Heart left ventricle (tissue), 13 donors: Measurements from ENCODE around the gene DOCK1.

Experiments
- POLR2A ChIP-seq, 2 donors: fragments of 450-650 bp; IDR thresholded peaks; one replicate each; pipeline ENCODE4 v1.6.1; 2017; ENCODE audit warnings: antibody characterized with exemption in 2 of 2, mild to moderate bottlenecking in 2 of 2, moderate library complexity in 2 of 2
- TF ChIP-seq, protein P1 (sequence below), 12 donors: fragments of 200-600 bp; sonication (generic) in 4 of 12; IDR thresholded peaks; one replicate each; pipeline versions ENCODE4 v1.5.0 to v1.8.0; 2018 to 2022; ENCODE audit warnings: antibody characterized with exemption in 12 of 12, mild to moderate bottlenecking in 5 of 12
- donor health status: ischemic (EF 13 %, LVEDD 7.1; RV severe dilation, severe dysfunction).
- donor health status: DM: no; HTN: yes; CAD: no.
- donor health status: DM: no; HTN: no; CAD: no.
- donor health status: ischemic (EF 25% LVEDD 6.9; RV normal size, moderate dysfunction).
- donor health status: ischemic (EF 25% LVEDD 5.7; RV mildly dilated, moderate dysfunction).
- donor health status: ischemic (EF 35%, LVEDD 5.7; RV mildly dilated, moderate dysfunction).
- donor health status: nonischemic (EF 11% LVEDD 7.7; RV severe dilation, severe dysfunction).
- donor health status: DM: yes; HTN: yes; CAD: no.
- donor health status: PGD.
- donor health status: ischemic (EF 29% LVEDD 5.4; RV normal size, mild dysfunction).
- donor health status: nonischemic (EF 23%, LVEDD 6.1; RV moderate dilation, normal function).

DNA sequence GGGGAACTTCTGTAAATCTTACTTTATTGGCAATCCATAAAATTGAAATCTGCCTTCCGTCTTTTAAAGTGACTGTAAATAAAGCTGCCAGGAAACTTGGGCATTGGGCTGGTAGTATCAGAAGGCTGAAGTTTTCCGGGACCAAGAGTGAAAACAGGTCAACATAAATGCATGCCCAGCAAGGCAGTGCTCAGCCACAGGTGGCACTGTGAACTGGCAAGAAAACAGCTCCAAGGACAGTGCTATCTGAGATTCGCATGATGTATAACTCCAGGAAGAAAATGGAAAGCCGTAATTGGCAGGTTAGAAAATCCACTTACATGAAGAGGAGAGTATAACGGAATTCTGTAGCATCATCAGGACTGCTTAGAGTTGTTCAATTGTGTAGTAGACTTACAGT is 293.1 kb downstream of the DOCK1 start:
- TF ChIP-seq POLR2A (IDR thresholded peaks at IDR 0.05), result no peak
- TF ChIP-seq, protein P1, sequence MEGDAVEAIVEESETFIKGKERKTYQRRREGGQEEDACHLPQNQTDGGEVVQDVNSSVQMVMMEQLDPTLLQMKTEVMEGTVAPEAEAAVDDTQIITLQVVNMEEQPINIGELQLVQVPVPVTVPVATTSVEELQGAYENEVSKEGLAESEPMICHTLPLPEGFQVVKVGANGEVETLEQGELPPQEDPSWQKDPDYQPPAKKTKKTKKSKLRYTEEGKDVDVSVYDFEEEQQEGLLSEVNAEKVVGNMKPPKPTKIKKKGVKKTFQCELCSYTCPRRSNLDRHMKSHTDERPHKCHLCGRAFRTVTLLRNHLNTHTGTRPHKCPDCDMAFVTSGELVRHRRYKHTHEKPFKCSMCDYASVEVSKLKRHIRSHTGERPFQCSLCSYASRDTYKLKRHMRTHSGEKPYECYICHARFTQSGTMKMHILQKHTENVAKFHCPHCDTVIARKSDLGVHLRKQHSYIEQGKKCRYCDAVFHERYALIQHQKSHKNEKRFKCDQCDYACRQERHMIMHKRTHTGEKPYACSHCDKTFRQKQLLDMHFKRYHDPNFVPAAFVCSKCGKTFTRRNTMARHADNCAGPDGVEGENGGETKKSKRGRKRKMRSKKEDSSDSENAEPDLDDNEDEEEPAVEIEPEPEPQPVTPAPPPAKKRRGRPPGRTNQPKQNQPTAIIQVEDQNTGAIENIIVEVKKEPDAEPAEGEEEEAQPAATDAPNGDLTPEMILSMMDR (IDR thresholded peaks at IDR 0.05), result no peak
